Fibroblast of the aortic adventitia (primary cell): ENCODE data around the gene GATA1. TPM values are rescaled to one million over a fixed set of nuclear protein-coding genes. Genes with fewer than 3 reads are reported as not detected.

Experiments
- DNase-seq: peaks from one replicate; pipeline ENCODE4 v3.0.0-alpha.2; 2010; ENCODE audit warnings: low read depth
- H3K4me3 ChIP-seq: 2 replicates; pipeline ENCODE4 v1.5.1; 2011; ENCODE audit warnings: low read depth, mild to moderate bottlenecking, control low read depth, low read length, moderate library complexity
- CTCF ChIP-seq: IDR thresholded peaks from 2 replicates; pipeline ENCODE4 v1.5.1; 2011; ENCODE audit warnings: mild to moderate bottlenecking, low read length, control low read depth, inconsistent platforms; ENCODE audit not compliant: insufficient read depth
- total RNA-seq: library from RNA; depleted of rRNA; stranded (reverse); fragments of >200 nt; gene quantifications from 2 replicates; pipeline ENCODE4 v1.2.3, GENCODE V29; 2012; ENCODE audit warnings: low replicate concordance

The GATA1 gene
- total RNA-seq, 1 donor, result not detected

GRCh38 chrX:48794340-48794910 lies 8.0 kb downstream of the GATA1 start:
- no peak overlapping the region for H3K4me3 ChIP-seq
- no peak for TF ChIP-seq CTCF
- DNase-seq, result no peak

GRCh38 chrX:48794911-48795515 lies 8.6 kb downstream of the GATA1 start:
- peak; percentile 64 for DNase-seq
- TF ChIP-seq CTCF, result no peak
- no peak overlapping the region for H3K4me3 ChIP-seq

- no peak for TF ChIP-seq CTCF
- DNase-seq, result no peak
- H3K4me3 ChIP-seq, result no peak overlapping the region
Measured at GRCh38 chrX:48798318-48798717, 11.9 kb downstream of the GATA1 start.

- DNase-seq, result no peak
- H3K4me3 ChIP-seq, result peak overlapping the region; percentile 76
- TF ChIP-seq CTCF, result no peak
Measured at GRCh38 chrX:48800574-48801279, 14.3 kb downstream of the GATA1 start.

GRCh38 chrX:48801280-48802088 lies 15.1 kb downstream of the GATA1 start, which contains the start of gene HDAC6:
Gene HDAC6 (plus strand): TSS chrX:48802067. CDS start chrX:48802693, 626 bp downstream.
- peak within 1 kb of the TSS; percentile 76 for H3K4me3 ChIP-seq
- no peak for TF ChIP-seq CTCF
- peak; percentile 98 for DNase-seq

- H3K4me3 ChIP-seq, result peak overlapping the region; percentile 76
- no peak for TF ChIP-seq CTCF
Measured at GRCh38 chrX:48802089-48802904, 15.9 kb downstream of the GATA1 start.

More at GRCh38 chrX:48802089-48802904, 15.9 kb downstream of the GATA1 start:
- DNase-seq, result peak; percentile 68
